Measurements from ENCODE around the gene THOC1. TPM values are rescaled to one million over a fixed set of nuclear protein-coding genes. Genes with fewer than 3 reads are reported as not detected.

Gene THOC1
- total and polyA plus RNA-seq, 2 of the 4 experiments (the other 2 are of a cell fraction): 13.3 to 15.8 TPM

DNA sequence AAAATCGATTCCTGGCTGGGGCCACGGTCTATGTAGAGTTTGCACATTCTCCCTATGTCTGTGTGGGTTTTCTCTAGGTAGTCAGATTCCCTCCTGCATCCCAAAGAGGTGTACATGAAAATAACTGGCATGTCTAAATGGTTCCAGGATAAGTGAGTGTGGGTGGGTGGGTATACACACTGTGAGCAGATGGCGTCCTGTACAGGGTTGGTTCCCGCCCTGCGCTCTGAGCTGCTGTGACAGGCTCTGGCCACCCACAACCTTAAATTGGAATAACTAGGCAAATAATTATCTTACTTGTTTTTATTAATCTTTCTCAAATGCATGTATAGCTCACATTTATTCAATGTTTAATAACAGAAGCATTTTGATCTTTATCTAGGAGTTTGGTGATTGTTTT, 16.3 kb downstream of the THOC1 start:
- no peak overlapping the region for H4K91ac ChIP-seq (ENCODE audit: insufficient read depth, low read depth, low read length)
- H4K8ac ChIP-seq (ENCODE audit: low read depth in 2 of 2, low read length in 2 of 2): no peak overlapping the region
- H2BK20ac ChIP-seq (ENCODE audit: low read depth, low read length): no peak overlapping the region
- H3K9me3 ChIP-seq (ENCODE audit: control insufficient read depth, insufficient read depth, low read length): no peaks in the 10 kb centered on the region
- no peak overlapping the region for H3K18ac ChIP-seq (ENCODE audit: low read depth, low read length)
- no peak overlapping the region for H3K23ac ChIP-seq (ENCODE audit: low read depth, low read length)
- ATAC-seq (ENCODE audit: low read depth): no peak
- WGBS, 2 experiments (ENCODE audit: extremely low coverage in 2 of 2, insufficient read length in 1 of 2): no CpG with 5 or more reads among the region's 5 CpGs
- no TSS peak for BruUV-seq (replicated peaks)
- H3K4ac ChIP-seq (ENCODE audit: low read depth, low read length): no peak overlapping the region
- intact Hi-C loops (cut with micrococcal nuclease): no loop called here
- in situ Hi-C loops (cut with MboI; ENCODE audit: low sequenced_read_pairs): no loop called here
- TF ChIP-seq CHD1 (IDR thresholded peaks at IDR 0.05; ENCODE audit: low read depth, low read length): no peak
- TF ChIP-seq, protein P1, sequence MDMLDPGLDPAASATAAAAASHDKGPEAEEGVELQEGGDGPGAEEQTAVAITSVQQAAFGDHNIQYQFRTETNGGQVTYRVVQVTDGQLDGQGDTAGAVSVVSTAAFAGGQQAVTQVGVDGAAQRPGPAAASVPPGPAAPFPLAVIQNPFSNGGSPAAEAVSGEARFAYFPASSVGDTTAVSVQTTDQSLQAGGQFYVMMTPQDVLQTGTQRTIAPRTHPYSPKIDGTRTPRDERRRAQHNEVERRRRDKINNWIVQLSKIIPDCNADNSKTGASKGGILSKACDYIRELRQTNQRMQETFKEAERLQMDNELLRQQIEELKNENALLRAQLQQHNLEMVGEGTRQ (IDR thresholded peaks at IDR 0.05; ENCODE audit: low read depth, low read length): no peak
- no peak for TF ChIP-seq RAD21 (IDR thresholded peaks at IDR 0.05; ENCODE audit: low read length)
- TF ChIP-seq MXI1 (IDR thresholded peaks at IDR 0.05; ENCODE audit: borderline replicate concordance, low read depth, low read length): no peak
- TF ChIP-seq BHLHE40 (IDR thresholded peaks at IDR 0.05; ENCODE audit: low read depth, low read length): no peak
- no peak for TF ChIP-seq POLR2A (IDR thresholded peaks at IDR 0.05; ENCODE audit: low read depth, low read length)
- TF ChIP-seq CEBPB (IDR thresholded peaks at IDR 0.05; ENCODE audit: low read depth, low read length): no peak
- TF ChIP-seq MAFK (IDR thresholded peaks at IDR 0.05; ENCODE audit: low read depth, low read length): no peak
- no peak for TF ChIP-seq FOS (IDR thresholded peaks at IDR 0.05; ENCODE audit: low read depth, low read length)
- H2AFZ ChIP-seq (replicated peaks; ENCODE audit: low read length, poor library complexity): no peak overlapping the region
- no peak overlapping the region for H2BK120ac ChIP-seq (ENCODE audit: low read depth, low read length)
- H3K14ac ChIP-seq (replicated peaks; ENCODE audit: low read depth, low read length): no peak overlapping the region
- no peak overlapping the region for H3K4me2 ChIP-seq (ENCODE audit: low read depth, low read length)
- no peak overlapping the region for H2BK5ac ChIP-seq (ENCODE audit: low read depth, low read length, poor library complexity, severe bottlenecking)
- no peaks in the 10 kb centered on the region for H3K27me3 ChIP-seq (ENCODE audit: control insufficient read depth, insufficient read depth, low read length)
- H3K79me1 ChIP-seq (ENCODE audit: low read depth in 1 of 2, low read length in 2 of 2): no peaks in the 10 kb centered on the region
- H4K5ac ChIP-seq (ENCODE audit: low read depth, low read length): no peak overlapping the region
- H2AK5ac ChIP-seq (ENCODE audit: low read depth, low read length): no peak overlapping the region
- no peaks in the 10 kb centered on the region for H3K4me1 ChIP-seq (ENCODE audit: control insufficient read depth, insufficient read depth, low read length)
- H3K27ac ChIP-seq (ENCODE audit: insufficient read depth, low read length): no peak overlapping the region
- no peak overlapping the region for H2AK9ac ChIP-seq (replicated peaks; ENCODE audit: low read depth, low read length, poor library complexity)
- POLR2A ChIA-PET (ENCODE audit: unreplicated experiment): no interaction called here
- H4K20me1 ChIP-seq (ENCODE audit: insufficient read depth, low read length): no peaks in the 10 kb centered on the region
- H3K9ac ChIP-seq (ENCODE audit: low read depth, low read length): no peak overlapping the region
- no peak overlapping the region for H3K4me3 ChIP-seq (ENCODE audit: insufficient read depth, low read depth, low read length)
- H2BK15ac ChIP-seq (ENCODE audit: low read depth, low read length): no peak overlapping the region
- CTCF ChIA-PET: no interaction called here
- peaks cover 3% of the 10 kb centered on the region; the same call in 1 of the 2 replicates for H3K9me1 ChIP-seq (ENCODE audit: insufficient read depth, low read length)
- no peak for DNase-seq
- H3K56ac ChIP-seq (ENCODE audit: extremely low read depth, insufficient read depth, low read length): no peak overlapping the region
- peaks cover 28% of the 10 kb centered on the region for H3K36me3 ChIP-seq (ENCODE audit: control insufficient read depth, insufficient read depth, low read length)
- dilution Hi-C loops (cut with HindIII; ENCODE audit: low sequenced_read_pairs, unreplicated experiment): no loop called here
